SK-N-MC (cell line): Measurements from ENCODE around the gene DLGAP1.

Experiments used
- EZH2 ChIP-seq: fragments of 200-600 bp; sonication (generic); IDR thresholded peaks from one replicate; pipeline ENCODE4 v1.6.1; 2017; ENCODE audit warnings: antibody characterized with exemption
- POLR2AphosphoS5 ChIP-seq: IDR thresholded peaks from 2 replicates; pipeline ENCODE4 v1.6.1; 2012; ENCODE audit warnings: mild to moderate bottlenecking, low read depth, low read length, borderline replicate concordance

DNA sequence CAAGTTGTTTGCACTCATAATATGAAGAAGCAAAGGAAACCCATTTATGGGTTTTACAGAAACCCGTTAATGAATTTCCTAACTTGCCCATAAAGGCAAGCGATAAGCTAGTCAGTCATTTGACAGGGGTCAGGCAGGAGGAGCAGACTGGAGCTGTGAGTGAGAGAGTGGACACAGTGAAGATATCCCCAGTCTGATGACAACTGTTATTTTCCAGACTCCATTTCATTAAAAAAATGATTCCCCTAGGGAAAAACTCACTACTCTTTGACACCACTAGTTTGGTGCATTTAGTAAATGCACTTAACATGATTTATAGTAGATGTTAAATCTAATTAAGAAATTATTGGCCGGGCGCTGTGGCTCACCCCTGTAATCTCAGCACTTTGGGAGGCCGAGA is 924.3 kb downstream of the DLGAP1 start:
- TF ChIP-seq POLR2AphosphoS5: no peak
- no peak for TF ChIP-seq EZH2
